AG09319 (cell line): ENCODE measurements around the gene OCLN.
"Not testable (repeated sequence)": the region's sequence is repeated elsewhere in the genome, so short reads cannot be mapped to it uniquely, and the experiment has no call there.

Source experiments
- DNase-seq: peaks from one replicate; pipeline ENCODE4 v3.0.0-alpha.2; 2010; ENCODE audit warnings: low read depth; ENCODE audit errors: extremely low read depth
- TF ChIP-seq, protein P1 (sequence below): IDR thresholded peaks from 2 replicates; pipeline ENCODE4 v1.5.1; 2011; ENCODE audit warnings: low read depth, mild to moderate bottlenecking, inconsistent platforms, low read length, moderate library complexity

OCLN gene

GRCh38 chr5:69542838-69543618 lies 50.4 kb downstream of the OCLN start:
- not testable (repeated sequence) for DNase-seq

DNA sequence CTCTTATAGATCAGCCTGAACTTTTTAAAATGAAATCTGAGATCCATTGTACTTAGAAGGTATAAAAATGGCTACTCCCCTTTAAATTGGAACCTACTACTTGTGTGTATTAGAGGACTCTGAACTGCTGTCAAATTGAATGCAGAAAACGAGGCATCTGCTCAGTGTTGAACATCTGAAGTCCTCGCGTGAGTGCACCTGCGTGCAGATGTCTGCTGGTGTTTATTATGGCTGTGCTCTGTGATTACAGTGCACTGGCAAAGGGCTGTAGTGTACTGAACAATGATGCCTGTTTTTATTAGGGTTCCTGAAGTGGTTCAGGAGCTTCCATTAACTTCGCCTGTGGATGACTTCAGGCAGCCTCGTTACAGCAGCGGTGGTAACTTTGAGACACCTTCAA lies 52.0 kb downstream of the OCLN start:
- DNase-seq = not testable (repeated sequence)

GRCh38 chr5:69559908-69560330 lies 67.3 kb downstream of the OCLN start, which contains the start of gene GTF2H2C:
Gene GTF2H2C (plus strand): TSS chr5:69560191. CDS start chr5:69565133, 4,942 bp downstream.
- peak; percentile 27 for DNase-seq
- TF ChIP-seq, protein P1, sequence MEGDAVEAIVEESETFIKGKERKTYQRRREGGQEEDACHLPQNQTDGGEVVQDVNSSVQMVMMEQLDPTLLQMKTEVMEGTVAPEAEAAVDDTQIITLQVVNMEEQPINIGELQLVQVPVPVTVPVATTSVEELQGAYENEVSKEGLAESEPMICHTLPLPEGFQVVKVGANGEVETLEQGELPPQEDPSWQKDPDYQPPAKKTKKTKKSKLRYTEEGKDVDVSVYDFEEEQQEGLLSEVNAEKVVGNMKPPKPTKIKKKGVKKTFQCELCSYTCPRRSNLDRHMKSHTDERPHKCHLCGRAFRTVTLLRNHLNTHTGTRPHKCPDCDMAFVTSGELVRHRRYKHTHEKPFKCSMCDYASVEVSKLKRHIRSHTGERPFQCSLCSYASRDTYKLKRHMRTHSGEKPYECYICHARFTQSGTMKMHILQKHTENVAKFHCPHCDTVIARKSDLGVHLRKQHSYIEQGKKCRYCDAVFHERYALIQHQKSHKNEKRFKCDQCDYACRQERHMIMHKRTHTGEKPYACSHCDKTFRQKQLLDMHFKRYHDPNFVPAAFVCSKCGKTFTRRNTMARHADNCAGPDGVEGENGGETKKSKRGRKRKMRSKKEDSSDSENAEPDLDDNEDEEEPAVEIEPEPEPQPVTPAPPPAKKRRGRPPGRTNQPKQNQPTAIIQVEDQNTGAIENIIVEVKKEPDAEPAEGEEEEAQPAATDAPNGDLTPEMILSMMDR = peak; percentile 26

- DNase-seq = not testable (repeated sequence)
These were observed 68.2 kb downstream of the OCLN start for GRCh38 chr5:69560587-69561431.

DNA sequence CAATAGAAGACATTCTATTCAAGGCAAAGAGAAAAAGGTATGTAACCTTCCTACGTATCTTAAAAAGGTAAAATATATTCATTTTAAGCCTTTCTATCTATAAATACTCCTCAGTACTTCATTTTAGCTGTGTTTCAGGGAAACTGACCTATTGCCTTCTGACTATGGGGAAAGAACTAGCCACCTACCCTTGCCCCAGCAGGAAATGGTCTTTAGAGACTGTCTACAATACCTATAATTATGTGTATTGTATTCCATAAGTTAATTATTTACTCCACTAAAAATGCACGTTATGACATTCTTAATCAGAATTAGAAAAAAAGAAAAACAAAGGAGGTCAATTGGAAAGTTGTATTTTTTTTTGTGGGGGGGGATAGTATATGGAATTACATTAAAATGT lies 73.6 kb downstream of the OCLN start:
- not testable (repeated sequence) for DNase-seq

GRCh38 chr5:69568072-69568471 lies 75.5 kb downstream of the OCLN start:
- not testable (repeated sequence) for DNase-seq

DNA sequence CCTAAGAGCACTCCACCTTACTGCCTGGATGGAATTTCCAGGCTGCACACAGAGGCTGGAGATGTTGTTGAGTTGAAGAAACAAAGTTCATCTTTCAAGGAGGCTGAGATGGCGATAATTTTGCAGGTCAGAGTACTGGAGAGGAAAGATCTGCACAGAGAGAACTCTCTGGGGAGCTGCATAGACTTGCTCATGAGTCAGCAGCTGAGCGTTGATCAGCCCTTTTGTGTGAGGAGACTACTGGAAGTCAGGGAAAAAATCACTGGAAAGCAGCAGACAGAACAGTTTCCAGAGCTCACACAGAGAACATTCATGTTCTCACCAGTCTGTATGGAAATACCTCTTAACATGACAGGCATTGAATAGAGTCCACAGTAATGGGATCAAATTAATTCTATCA lies 90.8 kb downstream of the OCLN start:
- not testable (repeated sequence) for DNase-seq

- DNase-seq = not testable (repeated sequence)
These were observed 103.7 kb downstream of the OCLN start for GRCh38 chr5:69596114-69596840.

- not testable (repeated sequence) for DNase-seq
These were observed 109.4 kb downstream of the OCLN start for GRCh38 chr5:69601947-69602346.

DNA sequence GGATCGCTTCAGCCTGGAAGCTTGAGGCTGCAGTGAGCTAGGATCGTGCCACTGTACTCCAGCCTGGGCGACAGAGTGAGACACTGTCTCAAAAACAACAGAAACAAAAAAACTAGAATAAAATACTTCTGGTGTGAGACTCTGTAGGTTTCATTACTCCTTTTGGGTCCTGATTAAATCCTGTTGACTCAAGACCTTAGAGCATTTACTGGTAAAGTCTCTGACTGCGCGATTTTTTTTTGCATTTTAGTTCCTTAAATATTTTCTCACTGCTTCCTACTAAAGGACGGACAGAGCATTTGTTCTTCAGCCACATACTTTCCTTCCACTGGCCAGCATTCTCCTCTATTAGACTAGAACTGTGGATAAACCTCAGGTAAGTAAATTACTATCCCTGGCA lies 114.2 kb downstream of the OCLN start:
- not testable (repeated sequence) for DNase-seq
